Sigmoid colon (tissue), 4 donors: ENCODE measurements around the gene FFAR1.

ENCODE experiments used
- CTCF ChIP-seq, 4 experiments: fragments of 450-650 bp in 3 of 4; fragments of 200-600 bp in 1 of 4; IDR thresholded peaks; one replicate each; pipeline ENCODE4 v1.5.1; 2016 to 2019; ENCODE audit warnings: antibody characterized with exemption in 4 of 4, mild to moderate bottlenecking in 3 of 4, moderate library complexity in 2 of 4
- EP300 ChIP-seq, 4 donors: sonication (generic); formaldehyde crosslinking; IDR thresholded peaks; one replicate each; pipeline ENCODE4 v1.6.1; 2017; ENCODE audit warnings: antibody characterized with exemption in 4 of 4
- POLR2A ChIP-seq, 2 donors: fragments of 450-650 bp; IDR thresholded peaks; one replicate each; pipeline ENCODE4 v1.6.1; 2016; ENCODE audit warnings: antibody characterized with exemption in 2 of 2, mild to moderate bottlenecking in 2 of 2, moderate library complexity in 2 of 2
- POLR2AphosphoS5 ChIP-seq, 4 donors: sonication (generic); formaldehyde crosslinking; IDR thresholded peaks; one replicate each; pipeline ENCODE4 v1.6.1; 2017; ENCODE audit warnings: antibody characterized with exemption in 4 of 4

- no peak for TF ChIP-seq POLR2A (IDR thresholded peaks at IDR 0.05)
- TF ChIP-seq CTCF (IDR thresholded peaks at IDR 0.05) = no peak
- TF ChIP-seq EP300 (IDR thresholded peaks at IDR 0.05) = no peak
- no peak for TF ChIP-seq POLR2AphosphoS5 (IDR thresholded peaks at IDR 0.05)
These were observed 17.2 kb upstream of the FFAR1 start for GRCh38 chr19:35330475-35330874.
